22Rv1 (cell line): ENCODE results near the gene LMAN2L.
A peak's percentile ranks its signal among the peaks of the same experiment; 100 is the strongest.
"Not testable (repeated sequence)": the region's sequence is repeated elsewhere in the genome, so short reads cannot be mapped to it uniquely, and the experiment has no call there.

Experiments
- H3K27ac ChIP-seq: fragments of 450-650 bp; 2 replicates; pipeline ENCODE4 v1.5.1; 2017
- ZFX ChIP-seq: fragments of 450-650 bp; IDR thresholded peaks from 2 replicates; pipeline ENCODE4 v1.6.1; 2017; ENCODE audit warnings: antibody characterized with exemption, borderline replicate concordance
- TF ChIP-seq, protein P1 (sequence below): fragments of 450-650 bp; IDR thresholded peaks from 2 replicates; pipeline ENCODE4 v1.5.1; 2017; ENCODE audit warnings: mild to moderate bottlenecking

The LMAN2L gene

DNA sequence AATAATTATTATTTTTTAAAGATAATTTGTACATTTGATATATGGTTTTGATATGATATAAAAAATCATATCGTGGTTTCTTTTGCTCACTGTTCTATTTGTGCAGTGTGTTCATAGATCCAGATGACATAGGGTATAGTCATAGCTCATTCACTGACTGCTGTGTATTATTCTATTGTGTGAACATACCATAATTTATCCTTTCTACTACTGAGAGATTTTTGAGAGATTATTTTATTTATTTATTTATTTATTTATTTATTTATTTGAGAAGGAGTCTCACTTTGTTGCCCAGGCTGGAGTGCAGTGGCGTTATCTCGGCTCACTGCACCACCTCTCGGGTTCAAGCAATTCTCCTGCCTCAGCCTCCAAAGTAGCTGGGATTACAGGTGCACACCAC, 58.3 kb downstream of the LMAN2L start:
- TF ChIP-seq, protein P1, sequence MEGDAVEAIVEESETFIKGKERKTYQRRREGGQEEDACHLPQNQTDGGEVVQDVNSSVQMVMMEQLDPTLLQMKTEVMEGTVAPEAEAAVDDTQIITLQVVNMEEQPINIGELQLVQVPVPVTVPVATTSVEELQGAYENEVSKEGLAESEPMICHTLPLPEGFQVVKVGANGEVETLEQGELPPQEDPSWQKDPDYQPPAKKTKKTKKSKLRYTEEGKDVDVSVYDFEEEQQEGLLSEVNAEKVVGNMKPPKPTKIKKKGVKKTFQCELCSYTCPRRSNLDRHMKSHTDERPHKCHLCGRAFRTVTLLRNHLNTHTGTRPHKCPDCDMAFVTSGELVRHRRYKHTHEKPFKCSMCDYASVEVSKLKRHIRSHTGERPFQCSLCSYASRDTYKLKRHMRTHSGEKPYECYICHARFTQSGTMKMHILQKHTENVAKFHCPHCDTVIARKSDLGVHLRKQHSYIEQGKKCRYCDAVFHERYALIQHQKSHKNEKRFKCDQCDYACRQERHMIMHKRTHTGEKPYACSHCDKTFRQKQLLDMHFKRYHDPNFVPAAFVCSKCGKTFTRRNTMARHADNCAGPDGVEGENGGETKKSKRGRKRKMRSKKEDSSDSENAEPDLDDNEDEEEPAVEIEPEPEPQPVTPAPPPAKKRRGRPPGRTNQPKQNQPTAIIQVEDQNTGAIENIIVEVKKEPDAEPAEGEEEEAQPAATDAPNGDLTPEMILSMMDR, result no peak
- TF ChIP-seq ZFX, result no peak
- H3K27ac ChIP-seq, result no peak overlapping the region

DNA sequence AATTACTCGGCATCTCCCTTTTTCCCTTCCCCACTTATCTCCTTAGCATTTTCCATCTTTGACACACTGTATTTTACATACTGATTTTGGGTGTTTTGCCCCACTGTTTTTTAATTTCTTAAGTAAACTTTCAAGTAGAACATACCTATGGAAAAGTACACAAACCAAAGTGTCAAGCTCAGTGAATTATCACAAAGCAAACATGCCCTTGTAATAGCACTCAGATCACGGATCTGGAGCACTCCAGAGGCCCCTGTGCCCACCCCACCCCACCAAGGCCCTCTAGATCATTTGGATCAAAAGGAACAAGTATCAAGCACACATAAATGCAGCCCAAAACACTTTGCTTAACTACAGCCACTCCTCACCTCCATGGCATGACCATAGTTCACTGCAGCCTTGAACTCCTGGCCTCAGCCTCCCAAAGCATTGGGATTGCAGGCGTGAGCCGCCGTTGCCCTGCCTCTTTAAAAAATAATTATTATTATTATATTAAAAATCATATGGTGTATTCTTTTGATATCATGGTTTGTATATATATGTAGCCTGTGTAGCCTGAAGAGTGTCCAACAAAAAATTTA, 59.2 kb downstream of the LMAN2L start:
- TF ChIP-seq, protein P1, result no peak
- no peak for TF ChIP-seq ZFX
- peak overlapping the region; percentile 47 for H3K27ac ChIP-seq

DNA sequence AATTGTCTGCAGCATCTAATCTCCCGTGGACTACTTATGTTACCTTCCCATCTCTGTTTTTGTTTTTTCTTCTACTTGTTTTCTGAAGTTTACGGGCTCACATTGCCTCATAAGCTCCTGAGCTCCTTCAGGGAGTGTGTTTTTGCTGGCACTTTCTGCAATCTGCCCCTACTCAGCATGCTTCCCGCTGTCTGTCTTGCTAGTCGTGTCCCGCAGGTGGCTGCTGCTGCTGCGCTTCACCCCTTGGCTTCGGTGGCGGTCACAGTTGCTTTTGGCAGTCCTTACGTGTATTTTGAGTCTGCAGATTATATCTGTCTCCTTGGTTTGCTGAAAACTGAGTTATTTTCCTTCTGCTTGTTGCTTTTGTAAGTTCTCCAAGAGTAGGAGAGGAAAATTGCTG, 60.0 kb downstream of the LMAN2L start:
- peak overlapping the region; percentile 47 for H3K27ac ChIP-seq
- no peak for TF ChIP-seq ZFX
- TF ChIP-seq, protein P1, result no peak

DNA sequence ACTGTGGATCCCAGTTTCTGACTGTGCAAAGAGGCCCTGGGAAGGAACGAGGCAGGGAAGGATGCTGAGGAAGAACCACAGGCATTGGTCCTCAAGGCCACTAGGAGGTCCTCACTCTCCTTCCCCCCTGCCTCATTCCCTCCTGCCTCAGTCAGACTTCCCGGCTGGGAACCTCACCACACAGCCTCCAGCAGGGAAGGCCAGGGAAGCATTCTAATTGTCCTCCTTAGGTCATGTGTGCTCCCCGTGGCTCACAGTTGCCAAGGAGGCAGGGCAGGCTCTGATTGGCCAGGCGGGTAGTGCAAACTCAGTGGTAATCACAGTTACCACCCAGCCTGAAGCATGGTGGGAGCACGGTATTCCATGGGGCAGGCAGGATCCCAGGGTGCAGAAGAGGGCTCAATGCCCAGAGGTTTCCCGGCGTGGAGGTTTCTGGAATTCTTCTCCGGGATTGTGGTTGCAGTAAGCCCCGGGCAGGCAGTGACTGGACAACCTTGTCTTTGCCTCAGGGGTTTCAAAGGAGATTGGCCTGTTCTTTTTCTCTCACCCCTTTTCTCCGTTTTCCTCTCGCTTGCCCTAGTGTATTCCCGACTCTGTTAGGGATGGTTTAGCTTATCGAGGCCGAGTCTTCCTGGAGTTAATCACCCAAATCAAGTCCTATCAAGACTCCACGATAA, 70.2 kb downstream of the LMAN2L start:
- TF ChIP-seq, protein P1, result no peak
- no peak for TF ChIP-seq ZFX
- no peak overlapping the region for H3K27ac ChIP-seq

DNA sequence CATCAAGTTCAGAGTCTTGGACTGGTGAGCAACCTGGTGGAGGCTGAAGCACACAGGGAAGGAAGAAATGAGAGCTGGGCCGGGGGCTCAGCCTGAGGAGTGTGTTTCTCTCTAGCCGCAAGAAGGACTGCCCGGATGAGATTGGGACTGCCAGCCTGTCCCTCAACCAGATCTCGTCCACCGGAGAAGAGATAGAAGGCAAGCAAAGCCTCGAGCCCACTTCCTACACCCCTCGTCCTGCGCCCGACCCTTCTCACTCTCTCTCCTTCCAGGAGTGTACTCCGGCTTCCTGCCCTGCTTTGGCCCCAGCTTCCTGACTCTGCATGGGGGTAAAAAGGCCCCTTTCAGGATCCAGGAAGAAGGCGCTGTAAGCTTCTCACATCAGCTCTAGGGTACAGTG, 71.1 kb downstream of the LMAN2L start:
- H3K27ac ChIP-seq, result no peak overlapping the region
- TF ChIP-seq, protein P1, result no peak

DNA sequence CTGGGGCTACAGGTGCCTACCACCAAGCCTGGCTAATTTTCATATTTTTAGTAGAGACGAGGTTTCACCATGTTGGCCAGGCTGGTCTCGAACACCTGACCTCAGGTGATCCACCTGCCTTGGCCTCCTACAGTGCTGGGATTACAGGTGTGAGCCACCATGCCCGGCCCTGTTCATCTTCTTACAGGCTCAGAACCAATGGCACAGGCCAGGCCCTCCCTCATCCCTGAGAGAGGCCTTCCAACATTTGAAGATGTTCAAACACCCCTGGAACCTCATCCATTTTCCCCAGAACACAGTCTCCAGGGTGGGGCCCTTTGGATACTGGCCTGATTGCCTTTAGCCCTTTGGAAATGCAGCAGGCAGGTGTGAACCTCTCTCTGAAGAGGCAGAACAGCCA, 74.1 kb downstream of the LMAN2L start:
- not testable (repeated sequence) for H3K27ac ChIP-seq

DNA sequence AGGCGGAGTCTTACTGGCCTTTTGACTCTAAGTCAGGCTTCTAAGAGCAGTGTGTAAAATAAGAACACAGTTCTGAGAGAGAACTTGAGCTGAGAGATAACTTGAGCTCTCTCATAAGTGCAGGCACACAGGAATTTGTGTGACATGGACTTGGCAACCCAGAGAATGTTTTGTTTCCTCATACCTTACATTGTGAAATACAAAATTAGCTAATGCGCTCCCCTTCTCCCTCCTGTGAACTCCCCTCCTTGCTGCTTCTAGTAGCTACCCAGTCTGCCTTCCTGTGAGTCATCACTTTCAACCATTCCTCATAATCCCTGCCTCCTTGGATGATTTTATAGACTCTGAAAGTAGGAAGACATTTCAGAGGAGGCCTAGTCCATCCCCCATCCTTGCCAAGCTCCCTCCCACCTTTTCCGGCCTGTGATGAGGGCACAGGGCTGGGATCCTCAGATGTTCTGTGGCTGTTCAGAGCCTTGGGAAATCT, 74.7 kb downstream of the LMAN2L start:
- H3K27ac ChIP-seq, result no peak overlapping the region
- no peak for TF ChIP-seq ZFX
- TF ChIP-seq, protein P1, result no peak
